ENCODE results near the gene TRIM66.

TRIM66 gene

DNA sequence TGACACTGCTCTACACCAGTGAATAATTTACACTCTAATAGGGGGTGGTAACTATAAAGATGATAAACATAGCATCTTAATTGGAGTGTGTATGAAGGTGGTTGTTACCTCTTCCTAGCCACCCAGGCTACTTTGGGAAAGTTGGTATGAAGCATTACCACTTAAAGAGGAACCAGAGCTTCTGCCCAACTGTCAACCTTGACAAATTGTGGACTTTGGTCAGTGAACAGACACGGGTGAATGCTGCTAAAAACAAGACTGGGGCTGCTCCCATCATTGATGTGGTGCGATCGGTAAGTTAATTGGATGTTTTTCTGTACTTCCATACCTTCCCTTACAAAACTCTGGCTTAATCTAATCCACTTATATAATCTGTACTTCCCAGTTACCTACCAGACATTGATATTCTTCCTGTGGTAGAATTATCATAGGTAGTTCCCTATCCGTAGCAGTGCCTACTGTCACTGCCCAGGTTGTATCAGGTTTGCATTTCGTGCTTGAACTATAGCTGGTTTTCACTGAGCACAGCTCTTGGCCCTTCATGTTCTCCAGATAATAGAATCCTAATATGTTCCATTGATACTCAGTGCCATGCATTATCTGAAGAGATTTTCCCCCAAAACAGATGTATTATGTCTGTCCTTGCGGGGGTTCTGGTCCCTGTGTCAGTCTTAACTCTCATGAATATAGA, 2.3 kb upstream of the TRIM66 start:
- DNase-seq (ENCODE audit: insufficient read length, low spot score) (no peak), FAIRE-seq (no peak)
- TF ChIP-seq, protein P1, sequence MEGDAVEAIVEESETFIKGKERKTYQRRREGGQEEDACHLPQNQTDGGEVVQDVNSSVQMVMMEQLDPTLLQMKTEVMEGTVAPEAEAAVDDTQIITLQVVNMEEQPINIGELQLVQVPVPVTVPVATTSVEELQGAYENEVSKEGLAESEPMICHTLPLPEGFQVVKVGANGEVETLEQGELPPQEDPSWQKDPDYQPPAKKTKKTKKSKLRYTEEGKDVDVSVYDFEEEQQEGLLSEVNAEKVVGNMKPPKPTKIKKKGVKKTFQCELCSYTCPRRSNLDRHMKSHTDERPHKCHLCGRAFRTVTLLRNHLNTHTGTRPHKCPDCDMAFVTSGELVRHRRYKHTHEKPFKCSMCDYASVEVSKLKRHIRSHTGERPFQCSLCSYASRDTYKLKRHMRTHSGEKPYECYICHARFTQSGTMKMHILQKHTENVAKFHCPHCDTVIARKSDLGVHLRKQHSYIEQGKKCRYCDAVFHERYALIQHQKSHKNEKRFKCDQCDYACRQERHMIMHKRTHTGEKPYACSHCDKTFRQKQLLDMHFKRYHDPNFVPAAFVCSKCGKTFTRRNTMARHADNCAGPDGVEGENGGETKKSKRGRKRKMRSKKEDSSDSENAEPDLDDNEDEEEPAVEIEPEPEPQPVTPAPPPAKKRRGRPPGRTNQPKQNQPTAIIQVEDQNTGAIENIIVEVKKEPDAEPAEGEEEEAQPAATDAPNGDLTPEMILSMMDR (IDR thresholded peaks at IDR 0.05; ENCODE audit: insufficient read depth, missing control alignments) = no peak

DNA sequence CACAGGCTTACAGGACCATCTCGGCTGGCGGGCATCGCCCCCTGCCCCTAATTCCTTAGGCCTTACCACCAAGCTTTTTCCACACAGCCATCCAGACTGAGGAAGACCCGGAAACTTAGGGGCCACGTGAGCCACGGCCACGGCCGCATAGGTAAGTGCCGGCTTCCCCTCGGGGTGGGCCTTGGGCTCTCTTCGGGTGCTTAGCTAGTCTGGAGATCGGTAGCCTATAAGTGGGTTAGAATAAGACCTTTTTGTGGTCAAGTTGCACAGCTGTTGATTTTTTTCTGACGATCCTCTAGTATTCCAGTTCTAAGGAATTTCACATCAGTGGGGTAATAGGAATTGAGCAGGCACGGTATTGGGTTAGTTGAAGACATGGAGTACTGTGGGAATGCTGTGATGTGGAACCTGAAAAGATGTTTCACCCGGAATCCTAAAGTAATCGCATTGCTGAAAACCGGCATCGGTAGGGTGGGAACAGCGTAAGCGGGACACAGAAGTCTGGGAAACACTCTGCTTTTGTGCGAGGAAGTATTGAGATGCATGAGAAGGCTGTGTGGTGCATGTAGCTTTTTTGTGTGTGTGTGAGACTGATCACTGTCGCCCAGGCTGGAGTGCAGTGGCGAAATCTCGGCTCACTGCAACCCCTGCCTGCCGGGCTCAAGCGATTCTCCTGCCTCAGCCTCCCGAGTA, 796 bp upstream of the TRIM66 start:
- FAIRE-seq (no peak), DNase-seq (ENCODE audit: insufficient read length, low spot score) (no peak)

DNA sequence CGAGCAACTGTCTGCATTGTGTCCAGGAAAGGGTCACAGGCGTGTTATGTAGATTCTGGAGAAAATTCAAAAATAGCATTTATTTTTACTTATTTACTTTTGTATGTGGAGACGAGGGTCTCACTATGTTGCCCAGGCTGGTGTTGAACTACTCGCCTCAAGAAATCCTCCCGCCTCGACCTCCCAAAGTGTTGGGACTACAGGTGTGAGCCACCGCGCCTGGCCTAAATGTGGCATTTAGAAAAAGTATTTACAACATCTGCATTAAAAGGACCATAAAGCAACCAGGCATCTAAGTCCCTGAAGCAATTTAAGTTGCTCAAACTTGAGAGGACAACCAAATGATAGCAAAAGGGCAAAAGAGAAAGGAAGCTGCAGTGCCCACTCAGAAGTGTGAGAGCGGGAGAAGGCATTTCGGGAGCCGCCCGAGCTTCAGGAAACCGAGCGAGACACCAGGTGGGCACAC, 595 bp downstream of the TRIM66 start:
- FAIRE-seq (no peak), DNase-seq (ENCODE audit: insufficient read length, low spot score) (no peak)
- TF ChIP-seq, protein P1 (IDR thresholded peaks at IDR 0.05; ENCODE audit: insufficient read depth, missing control alignments) = no peak

More for the DNA sequence above, 796 bp upstream of the TRIM66 start:
- TF ChIP-seq, protein P1 (IDR thresholded peaks at IDR 0.05; ENCODE audit: insufficient read depth, missing control alignments) = no peak

DNA sequence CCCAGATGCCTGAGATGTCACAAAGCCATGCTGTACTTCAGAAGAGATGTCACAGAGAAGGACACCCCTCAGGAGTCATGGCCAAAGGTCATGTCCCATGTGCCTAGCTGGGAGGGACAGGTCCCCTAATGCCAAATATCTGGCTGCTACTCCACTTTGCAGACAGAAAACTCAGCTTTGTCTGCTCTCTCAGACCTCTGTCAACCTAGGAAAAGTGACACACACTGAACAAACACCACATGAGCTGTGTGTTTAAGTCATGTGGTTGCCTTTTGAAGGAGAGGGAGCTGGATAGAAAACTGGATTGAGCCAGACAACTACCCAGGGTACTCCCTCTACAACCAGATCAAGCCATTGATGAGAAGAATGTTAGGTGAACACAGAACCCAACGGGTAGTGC, 3.5 kb downstream of the TRIM66 start:
- no peak for FAIRE-seq
- TF ChIP-seq, protein P1 (IDR thresholded peaks at IDR 0.05; ENCODE audit: insufficient read depth, missing control alignments) = no peak
- no peak for DNase-seq (ENCODE audit: insufficient read length, low spot score)

DNA sequence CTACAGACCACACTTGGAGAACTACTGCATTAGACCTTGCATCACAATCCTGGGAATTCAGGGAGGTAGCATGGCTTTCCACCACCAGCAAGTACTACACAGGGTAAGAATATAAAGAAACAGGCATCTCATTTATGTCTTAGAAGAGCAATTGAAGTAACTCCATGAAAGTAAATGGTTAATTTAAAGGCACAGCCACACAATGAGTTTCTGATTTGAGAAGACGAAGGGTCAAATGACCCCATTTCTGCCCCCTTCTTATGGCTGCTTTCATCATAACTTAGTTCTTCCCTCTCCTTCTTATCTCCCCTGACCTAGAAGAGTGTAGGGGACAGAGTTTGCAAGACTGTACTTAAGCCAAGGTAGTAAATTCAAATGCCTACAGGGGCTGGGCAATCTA, 6.0 kb downstream of the TRIM66 start:
- FAIRE-seq (no peak), DNase-seq (ENCODE audit: insufficient read length, low spot score) (no peak)
- TF ChIP-seq, protein P1 (IDR thresholded peaks at IDR 0.05; ENCODE audit: insufficient read depth, missing control alignments) = no peak

DNA sequence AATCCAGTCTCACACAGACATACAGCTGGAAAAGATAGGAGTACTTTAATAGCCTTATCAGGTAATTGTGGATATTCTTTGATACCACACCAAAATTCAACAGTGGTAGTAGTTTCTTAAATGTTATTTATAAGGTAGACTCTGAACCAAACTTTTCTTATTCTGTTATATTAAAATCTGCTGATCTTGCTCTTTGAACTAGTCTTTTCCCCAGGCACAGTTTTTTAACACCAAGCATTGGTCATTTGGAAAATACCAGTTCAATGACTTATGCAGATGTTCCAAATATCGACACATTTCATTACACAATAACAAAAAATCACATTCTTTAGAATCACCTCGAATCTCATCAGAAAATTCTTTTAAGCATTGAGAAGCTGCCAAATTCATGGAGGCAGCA, 7.6 kb downstream of the TRIM66 start:
- TF ChIP-seq, protein P1 (IDR thresholded peaks at IDR 0.05; ENCODE audit: insufficient read depth, missing control alignments) = no peak
- no peak for FAIRE-seq

DNA sequence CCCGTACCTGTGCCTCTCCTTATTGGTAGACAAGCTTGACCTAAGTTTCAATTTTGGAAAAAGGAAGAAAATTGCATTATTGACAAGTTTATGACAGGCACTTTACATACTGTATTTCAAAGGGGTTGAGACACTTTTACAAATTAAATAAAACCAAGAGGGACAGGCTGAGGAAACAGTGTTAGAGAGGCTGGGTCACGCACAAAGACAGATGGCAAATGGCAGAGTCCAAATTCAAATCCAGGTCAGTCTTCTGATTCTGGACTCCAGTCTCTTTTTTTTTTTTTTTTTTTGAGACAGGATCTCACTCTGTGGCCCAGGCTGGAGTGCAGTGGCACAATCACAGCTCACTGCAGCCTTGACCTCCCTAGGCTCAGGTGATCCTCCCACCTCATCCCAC, 10.1 kb downstream of the TRIM66 start:
- TF ChIP-seq, protein P1 (IDR thresholded peaks at IDR 0.05; ENCODE audit: insufficient read depth, missing control alignments) = no peak
- no peak for DNase-seq (ENCODE audit: insufficient read length, low spot score)
- FAIRE-seq = no peak

More for the DNA sequence above, 7.6 kb downstream of the TRIM66 start:
- no peak for DNase-seq (ENCODE audit: insufficient read length, low spot score)
